Rectal smooth muscle tissue (tissue), 1 donor: ENCODE data around the gene FOXN3.
"Not testable (repeated sequence)": the region's sequence is repeated elsewhere in the genome, so short reads cannot be mapped to it uniquely, and the experiment has no call there.

ENCODE experiments used
- H3K27ac ChIP-seq: one replicate; pipeline ENCODE4 v1.7.0; 2013; ENCODE audit warnings: low read depth, low read length, inconsistent platforms
- H3K27me3 ChIP-seq: one replicate; pipeline ENCODE4 v1.7.0; 2013; ENCODE audit warnings: low read length; ENCODE audit not compliant: control insufficient read depth, insufficient read depth
- H3K36me3 ChIP-seq: one replicate; pipeline ENCODE4 v1.7.0; 2013; ENCODE audit warnings: low read length; ENCODE audit not compliant: control insufficient read depth, insufficient read depth
- H3K4me1 ChIP-seq: one replicate; pipeline ENCODE4 v1.7.0; 2013; ENCODE audit warnings: low read length; ENCODE audit not compliant: control insufficient read depth, insufficient read depth
- H3K4me3 ChIP-seq: one replicate; pipeline ENCODE4 v1.7.0; 2013; ENCODE audit warnings: low read length
- H3K9ac ChIP-seq: one replicate; pipeline ENCODE4 v1.7.0; 2013; ENCODE audit warnings: low read length

FOXN3 gene

GRCh38 chr14:89256951-89257350 is 160.1 kb downstream of the FOXN3 start:
- Histone ChIP-seq H3K9ac (no peak overlapping the region), H3K36me3 (no peaks in the 10 kb centered on the region), H3K4me1 (peaks cover 4% of the 10 kb centered on the region), H3K27me3 (no peaks in the 10 kb centered on the region), H3K27ac (no peak overlapping the region), H3K4me3 (no peak overlapping the region)

- Histone ChIP-seq H3K36me3 (no peaks in the 10 kb centered on the region), H3K27ac (no peak overlapping the region), H3K9ac (no peak overlapping the region), H3K4me3 (no peak overlapping the region), H3K27me3 (no peaks in the 10 kb centered on the region), H3K4me1 (peaks cover 4% of the 10 kb centered on the region)
Observed at GRCh38 chr14:89256283-89256682, 160.8 kb downstream of the FOXN3 start.

GRCh38 chr14:89255852-89256251 is 161.2 kb downstream of the FOXN3 start:
- H3K4me1 ChIP-seq: peaks cover 4% of the 10 kb centered on the region
- no peak overlapping the region for H3K9ac ChIP-seq
- no peaks in the 10 kb centered on the region for H3K27me3 ChIP-seq
- H3K36me3 ChIP-seq: no peaks in the 10 kb centered on the region
- H3K27ac ChIP-seq: no peak overlapping the region
- no peak overlapping the region for H3K4me3 ChIP-seq

GRCh38 chr14:89255012-89255411 is 162.0 kb downstream of the FOXN3 start:
- H3K4me1 ChIP-seq: peaks cover 4% of the 10 kb centered on the region
- H3K4me3 ChIP-seq: no peak overlapping the region
- no peaks in the 10 kb centered on the region for H3K27me3 ChIP-seq
- no peak overlapping the region for H3K27ac ChIP-seq
- no peak overlapping the region for H3K9ac ChIP-seq
- no peaks in the 10 kb centered on the region for H3K36me3 ChIP-seq

- H3K4me1 ChIP-seq: peaks cover 4% of the 10 kb centered on the region
- H3K27ac ChIP-seq: no peak overlapping the region
- no peak overlapping the region for H3K9ac ChIP-seq
- no peak overlapping the region for H3K4me3 ChIP-seq
- H3K27me3 ChIP-seq: no peaks in the 10 kb centered on the region
- no peaks in the 10 kb centered on the region for H3K36me3 ChIP-seq
Observed at GRCh38 chr14:89254166-89254909, 162.7 kb downstream of the FOXN3 start.

- Histone ChIP-seq H3K9ac (no peak overlapping the region), H3K36me3 (no peaks in the 10 kb centered on the region), H3K4me1 (peaks cover 4% of the 10 kb centered on the region), H3K27me3 (no peaks in the 10 kb centered on the region), H3K4me3 (no peak overlapping the region), H3K27ac (no peak overlapping the region)
Observed at GRCh38 chr14:89252887-89253532, 164.0 kb downstream of the FOXN3 start.

- no peaks in the 10 kb centered on the region for H3K4me1 ChIP-seq
- no peak overlapping the region for H3K27ac ChIP-seq
- no peaks in the 10 kb centered on the region for H3K27me3 ChIP-seq
- H3K9ac ChIP-seq: no peak overlapping the region
- no peak overlapping the region for H3K4me3 ChIP-seq
- H3K36me3 ChIP-seq: no peaks in the 10 kb centered on the region
Observed at GRCh38 chr14:89251061-89251460, 166.0 kb downstream of the FOXN3 start.

- not testable (repeated sequence) for H3K36me3 ChIP-seq, H3K4me1 ChIP-seq, H3K4me3 ChIP-seq, H3K27me3 ChIP-seq, H3K9ac ChIP-seq, H3K27ac ChIP-seq
Observed at GRCh38 chr14:89250655-89250975, 166.4 kb downstream of the FOXN3 start.

GRCh38 chr14:89249972-89250654 is 166.9 kb downstream of the FOXN3 start:
- Histone ChIP-seq H3K9ac (no peak overlapping the region), H3K4me1 (no peaks in the 10 kb centered on the region), H3K4me3 (no peak overlapping the region), H3K27ac (no peak overlapping the region), H3K36me3 (no peaks in the 10 kb centered on the region), H3K27me3 (no peaks in the 10 kb centered on the region)

GRCh38 chr14:89249065-89249695 is 167.9 kb downstream of the FOXN3 start:
- H3K27me3 ChIP-seq: no peaks in the 10 kb centered on the region
- H3K4me3 ChIP-seq: no peak overlapping the region
- no peaks in the 10 kb centered on the region for H3K36me3 ChIP-seq
- no peaks in the 10 kb centered on the region for H3K4me1 ChIP-seq
- H3K27ac ChIP-seq: no peak overlapping the region
- H3K9ac ChIP-seq: no peak overlapping the region

- Histone ChIP-seq H3K27ac (no peak overlapping the region), H3K36me3 (no peaks in the 10 kb centered on the region), H3K9ac (no peak overlapping the region), H3K4me3 (no peak overlapping the region), H3K27me3 (no peaks in the 10 kb centered on the region), H3K4me1 (no peaks in the 10 kb centered on the region)
Observed at GRCh38 chr14:89248411-89249064, 168.5 kb downstream of the FOXN3 start.

- no peaks in the 10 kb centered on the region for H3K27me3 ChIP-seq
- H3K4me3 ChIP-seq: no peak overlapping the region
- no peak overlapping the region for H3K9ac ChIP-seq
- no peak overlapping the region for H3K27ac ChIP-seq
- peaks cover 7% of the 10 kb centered on the region for H3K4me1 ChIP-seq
- H3K36me3 ChIP-seq: no peaks in the 10 kb centered on the region
Observed at GRCh38 chr14:89247457-89248122, 169.4 kb downstream of the FOXN3 start.
